HG02571 (cell line): ENCODE measurements around the gene CHTOP.

Source experiments
- ATAC-seq: cut with Tn5 transposase; IDR thresholded peaks from one replicate; pipeline ENCODE4 v1.9.1; 2021; ENCODE audit warnings: mild to moderate bottlenecking, moderate library complexity; ENCODE audit not compliant: unreplicated experiment

Gene CHTOP

DNA sequence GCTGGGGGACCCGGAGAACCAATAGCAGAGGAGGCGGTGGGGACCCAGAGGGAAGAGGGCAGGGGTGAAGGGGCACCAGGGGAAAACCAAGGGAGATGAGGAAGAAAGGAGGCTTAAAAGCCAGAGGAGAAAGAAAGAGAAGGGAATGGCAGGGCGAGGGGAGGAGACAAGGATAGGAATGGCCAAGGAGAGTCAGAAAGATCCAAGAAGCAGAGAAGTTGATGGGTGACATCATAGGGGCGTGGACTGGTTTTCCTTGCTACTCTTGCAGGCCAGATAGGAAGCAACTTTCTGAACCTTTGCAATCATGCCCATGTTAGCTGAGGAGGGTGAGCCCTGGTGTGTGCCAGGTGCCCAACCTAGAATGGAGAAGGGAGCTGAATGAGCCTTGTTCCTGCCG, 50.0 kb downstream of the CHTOP start:
- ATAC-seq: no peak

DNA sequence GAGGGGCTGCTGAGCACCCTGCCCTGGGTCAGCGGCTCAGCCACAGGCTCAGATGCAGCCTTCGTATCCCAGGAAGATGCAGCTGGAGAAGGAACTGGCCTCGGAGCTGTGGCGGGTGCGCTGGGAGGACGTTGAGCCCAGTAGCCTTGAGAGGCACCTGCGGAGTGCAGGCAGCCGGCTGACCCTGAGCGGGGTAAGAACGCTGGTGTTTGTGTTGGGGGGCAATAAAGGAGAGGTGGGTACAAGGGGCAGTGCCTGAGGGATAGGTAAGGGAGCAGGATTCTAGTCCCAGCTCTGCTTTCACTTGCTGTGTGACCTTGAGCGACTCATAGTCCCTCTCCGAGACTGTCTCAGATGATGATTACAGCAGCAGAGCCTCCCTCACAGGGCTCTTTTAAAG, 51.0 kb downstream of the CHTOP start:
- no peak for ATAC-seq

DNA sequence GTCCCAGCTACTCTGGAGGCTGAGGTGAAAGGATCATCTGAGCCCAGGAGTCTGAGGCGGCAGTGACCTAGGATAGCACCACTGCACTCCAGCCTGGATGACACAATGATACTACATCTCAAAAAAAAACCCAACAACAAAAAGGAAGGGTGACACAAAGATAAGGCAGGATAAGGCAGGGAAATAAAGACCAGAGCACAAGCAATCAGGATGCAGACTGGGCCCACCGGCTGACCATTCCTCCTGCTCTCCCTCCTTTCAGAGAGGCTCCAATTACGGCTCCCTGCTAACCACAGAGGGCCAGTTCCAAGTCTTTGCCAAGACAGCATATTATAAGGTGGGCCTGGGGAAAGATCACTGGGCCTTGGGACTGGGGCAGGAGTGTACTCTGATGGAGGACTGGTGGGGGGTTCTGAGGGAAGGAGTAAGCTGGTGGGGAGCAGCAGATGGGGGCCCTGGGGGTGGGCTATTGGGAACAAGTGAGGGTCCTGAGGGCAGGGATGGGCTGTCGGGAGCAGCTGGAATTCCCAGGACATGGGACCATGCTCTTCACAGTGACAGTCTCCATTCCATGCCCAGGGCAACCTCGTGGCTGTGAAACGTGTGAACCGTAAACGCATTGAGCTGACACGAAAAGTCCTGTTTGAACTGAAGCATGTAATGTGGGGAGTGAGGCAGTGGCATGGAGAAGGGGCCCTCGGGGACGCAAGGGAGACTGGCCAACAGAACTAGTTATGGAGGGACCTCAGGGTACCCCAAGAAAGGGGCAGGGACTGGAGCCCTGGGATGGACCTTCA, 51.9 kb downstream of the CHTOP start:
- no peak for ATAC-seq

DNA sequence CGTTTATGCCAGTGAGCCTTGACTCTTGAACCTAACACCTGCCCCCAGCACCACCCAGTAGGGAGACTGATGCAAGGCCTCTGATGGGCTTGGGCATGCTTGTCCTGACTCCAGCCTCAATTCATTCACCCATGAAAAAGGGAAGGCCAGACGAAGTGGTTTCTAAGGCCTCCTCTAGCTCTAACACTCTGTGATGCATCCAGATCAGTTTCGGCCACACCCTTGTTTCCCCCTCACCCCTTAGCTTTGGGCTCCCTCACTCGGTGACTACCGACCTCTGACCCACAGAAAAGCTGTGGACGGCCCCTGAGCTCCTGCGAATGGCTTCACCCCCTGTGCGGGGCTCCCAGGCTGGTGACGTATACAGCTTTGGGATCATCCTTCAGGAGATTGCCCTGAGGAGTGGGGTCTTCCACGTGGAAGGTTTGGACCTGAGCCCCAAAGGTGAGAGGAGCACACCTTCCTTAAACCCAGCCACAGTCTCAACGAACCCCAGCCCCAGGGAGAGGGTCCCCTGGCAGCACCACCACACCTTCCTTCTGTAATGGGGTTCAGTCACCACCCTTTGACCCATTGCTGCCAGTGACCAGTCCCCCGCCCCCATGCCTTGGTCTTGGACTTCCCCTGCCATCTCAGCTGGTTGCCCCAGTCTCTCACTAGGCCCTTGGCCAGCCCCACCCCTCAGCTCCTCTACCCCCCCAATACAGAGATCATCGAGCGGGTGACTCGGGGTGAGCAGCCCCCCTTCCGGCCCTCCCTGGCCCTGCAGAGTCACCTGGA, 53.7 kb downstream of the CHTOP start:
- no peak for ATAC-seq

DNA sequence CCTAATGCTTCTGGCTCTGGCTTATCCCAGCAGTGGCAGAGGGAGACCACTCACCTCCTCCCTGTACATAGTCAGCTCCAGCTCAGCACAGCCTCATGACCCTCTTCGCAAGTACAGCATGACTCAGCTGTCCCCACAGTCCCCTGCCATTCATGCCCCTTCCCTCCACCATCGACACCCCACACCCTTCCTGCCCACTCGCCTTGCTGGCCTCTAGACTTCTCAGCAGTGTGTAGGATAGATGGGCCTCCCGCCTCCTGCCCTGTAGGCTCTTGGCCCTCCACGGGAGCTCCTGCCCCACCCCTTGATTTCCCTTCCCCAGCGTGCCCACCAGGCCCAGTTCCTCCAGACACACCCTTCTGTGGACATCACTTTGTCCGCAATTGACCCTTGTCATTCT, 54.4 kb downstream of the CHTOP start:
- ATAC-seq: no peak

DNA sequence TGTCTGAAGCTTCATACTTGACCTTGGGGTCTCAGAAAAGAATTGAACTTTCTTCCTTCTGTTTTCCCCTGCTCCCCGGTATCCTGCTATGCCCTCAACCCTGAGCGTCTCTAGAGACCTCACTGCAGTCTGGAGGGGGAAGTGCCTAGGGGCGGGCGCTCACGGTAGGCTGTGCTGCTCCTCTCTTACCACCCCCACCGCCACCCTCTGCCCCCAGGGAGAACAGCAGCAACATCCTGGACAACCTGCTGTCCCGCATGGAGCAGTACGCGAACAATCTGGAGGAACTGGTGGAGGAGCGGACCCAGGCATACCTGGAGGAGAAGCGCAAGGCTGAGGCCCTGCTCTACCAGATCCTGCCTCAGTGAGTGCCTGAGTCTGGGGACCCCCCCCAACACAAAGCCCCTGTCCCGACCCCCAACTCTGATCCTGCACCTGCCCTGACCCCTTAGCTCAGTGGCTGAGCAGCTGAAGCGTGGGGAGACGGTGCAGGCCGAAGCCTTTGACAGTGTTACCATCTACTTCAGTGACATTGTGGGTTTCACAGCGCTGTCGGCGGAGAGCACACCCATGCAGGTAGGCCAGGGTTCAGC, 55.0 kb downstream of the CHTOP start:
- ATAC-seq: no peak

DNA sequence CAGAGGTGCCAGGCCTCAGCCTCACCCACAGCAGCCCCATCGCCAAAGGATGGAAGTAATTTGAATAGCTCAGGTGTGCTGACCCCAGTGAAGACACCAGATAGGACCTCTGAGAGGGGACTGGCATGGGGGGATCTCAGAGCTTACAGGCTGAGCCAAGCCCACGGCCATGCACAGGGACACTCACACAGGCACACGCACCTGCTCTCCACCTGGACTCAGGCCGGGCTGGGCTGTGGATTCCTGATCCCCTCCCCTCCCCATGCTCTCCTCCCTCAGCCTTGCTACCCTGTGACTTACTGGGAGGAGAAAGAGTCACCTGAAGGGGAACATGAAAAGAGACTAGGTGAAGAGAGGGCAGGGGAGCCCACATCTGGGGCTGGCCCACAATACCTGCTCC, 59.6 kb downstream of the CHTOP start:
- no peak for ATAC-seq
